NOMO-1 treated with dmso at 0.1 percent for 144 hours (cell line): Measurements from ENCODE around the gene AMPH.
"Not testable (repeated sequence)": the region's sequence is repeated elsewhere in the genome, so short reads cannot be mapped to it uniquely, and the experiment has no call there.

Source experiments
- DNase-seq: peaks from one replicate; lab custom pipeline; 2025; ENCODE audit not compliant: unreplicated experiment; lab: John Stamatoyannopoulos, UW

AMPH gene

GRCh38 chr7:38628630-38629385, 2.4 kb downstream of the AMPH start:
- DNase-seq, result no peak

- DNase-seq, result no peak
These were observed 5.3 kb downstream of the AMPH start for GRCh38 chr7:38625866-38626265.

- no peak for DNase-seq
These were observed 15.5 kb downstream of the AMPH start for GRCh38 chr7:38615665-38616064.

GRCh38 chr7:38607466-38607865, 23.7 kb downstream of the AMPH start:
- DNase-seq, result no peak

GRCh38 chr7:38600741-38601140, 30.4 kb downstream of the AMPH start:
- no peak for DNase-seq

GRCh38 chr7:38594949-38595348, 36.2 kb downstream of the AMPH start:
- DNase-seq, result no peak

- no peak for DNase-seq
These were observed 38.4 kb downstream of the AMPH start for GRCh38 chr7:38592737-38593288.

- no peak for DNase-seq
These were observed 45.4 kb downstream of the AMPH start for GRCh38 chr7:38585572-38586354.

GRCh38 chr7:38584443-38585210, 46.5 kb downstream of the AMPH start:
- DNase-seq, result no peak

- DNase-seq, result no peak
These were observed 50.7 kb downstream of the AMPH start for GRCh38 chr7:38580485-38580884.

- no peak for DNase-seq
These were observed 57.1 kb downstream of the AMPH start for GRCh38 chr7:38574086-38574485.

- not testable (repeated sequence) for DNase-seq
These were observed 59.6 kb downstream of the AMPH start for GRCh38 chr7:38571620-38572019.

- no peak for DNase-seq
These were observed 62.7 kb downstream of the AMPH start for GRCh38 chr7:38568497-38568896.

- DNase-seq, result no peak
These were observed 65.9 kb downstream of the AMPH start for GRCh38 chr7:38565289-38565688.

- DNase-seq, result no peak
These were observed 67.4 kb downstream of the AMPH start for GRCh38 chr7:38563741-38564140.

GRCh38 chr7:38561166-38561565, 70.0 kb downstream of the AMPH start:
- no peak for DNase-seq

GRCh38 chr7:38558761-38559345, 72.3 kb downstream of the AMPH start:
- DNase-seq, result no peak

- no peak for DNase-seq
These were observed 76.6 kb downstream of the AMPH start for GRCh38 chr7:38554586-38554985.

- DNase-seq, result no peak
These were observed 80.3 kb downstream of the AMPH start for GRCh38 chr7:38550836-38551235.

- DNase-seq, result no peak
These were observed 82.6 kb downstream of the AMPH start for GRCh38 chr7:38548605-38549004.

GRCh38 chr7:38546763-38547162, 84.4 kb downstream of the AMPH start:
- DNase-seq, result no peak
